K562 (cell line): ENCODE results near the gene SRSF11. TPM values are rescaled to one million over a fixed set of nuclear protein-coding genes. Genes with fewer than 3 reads are reported as not detected.

Source experiments
- ARID1B ChIP-seq: fragments of 450-650 bp; IDR thresholded peaks from 2 replicates; pipeline ENCODE4 v1.6.1; 2016; ENCODE audit warnings: antibody characterized with exemption, mild to moderate bottlenecking, inconsistent platforms
- CEBPB ChIP-seq: fragments of 450-650 bp; IDR thresholded peaks from 2 replicates; pipeline ENCODE4 v1.6.1; 2016; ENCODE audit warnings: missing genetic modification characterization, missing compliant biosample characterization
- GATA2 ChIP-seq: sonication (generic); formaldehyde crosslinking; IDR thresholded peaks from 2 replicates; pipeline ENCODE4 v1.4.0; 2020; ENCODE audit warnings: mild to moderate bottlenecking, missing genetic modification reagents
- JUND ChIP-seq, 2 experiments: IDR thresholded peaks; 2 replicates in 1 of 2; 3 replicates in 1 of 2; pipeline ENCODE4 v1.6.1; 2011; ENCODE audit warnings: borderline replicate concordance in 2 of 2, low read depth in 2 of 2, low read length in 2 of 2, improper control_type of control experiment in 1 of 2, missing biosample characterization in 1 of 2, missing genetic modification characterization in 1 of 2, missing genetic modification reagents in 1 of 2
- PBX2 ChIP-seq, 2 experiments: IDR thresholded peaks in 1 of 2; conservative IDR thresholded peaks in 1 of 2; 2 replicates each; pipeline ENCODE4 v1.6.1; 2016; ENCODE audit warnings: low read depth in 2 of 2, mild to moderate bottlenecking in 1 of 2, missing compliant biosample characterization in 1 of 2, missing genetic modification characterization in 1 of 2, moderate library complexity in 1 of 2
- SOX6 ChIP-seq: fragments of 450-650 bp; IDR thresholded peaks from 2 replicates; pipeline ENCODE4 v1.6.1; 2014; ENCODE audit warnings: mild to moderate bottlenecking
- TSHZ1 ChIP-seq: fragments of 250-450 bp; sonication (Bioruptor Pico); IDR thresholded peaks from 2 replicates; pipeline ENCODE4 v1.4.0; 2020; ENCODE audit warnings: mild to moderate bottlenecking, moderate library complexity
- ZNF655 ChIP-seq: fragments of 250-450 bp; sonication (Bioruptor Pico); IDR thresholded peaks from 2 replicates; pipeline ENCODE4 v1.5.0; 2021
- ZSCAN32 ChIP-seq: fragments of 450-650 bp; formaldehyde crosslinking; IDR thresholded peaks from 2 replicates; pipeline ENCODE4 v1.4.0; 2020; ENCODE audit warnings: mild to moderate bottlenecking, moderate library complexity
- polyA plus RNA-seq, 8 experiments: library from polyadenylated mRNA; depleted of rRNA in 4 of 8; stranded (reverse) in 5 of 8; unstranded in 3 of 8; fragments of >200 nt; fragmentation: Nextera tagmentation in 2 of 8; fragmentation: Illumina TruSeq in 1 of 8; extraction: Ambion mirVana in 2 of 8; extraction: Trizol in 1 of 8; gene quantifications; 2 replicates each; pipeline versions ENCODE4 v1.2.1 to v1.2.3, GENCODE V29; 2011 to 2014; ENCODE audit warnings: inconsistent platforms in 1 of 8, missing spikeins in 1 of 8
- total RNA-seq, 7 experiments: library from RNA; depleted of rRNA in 6 of 7; stranded (reverse); fragments of >200 nt in 6 of 7; fragmentation: Illumina TruSeq in 2 of 7; extraction: Trizol in 2 of 7; gene quantifications; 2 replicates each; pipeline versions ENCODE4 v1.2.1 to v1.2.3, GENCODE V29; 2011 to 2021; ENCODE audit warnings: low replicate concordance in 1 of 7
- TF ChIP-seq, protein P1 (sequence below), 3 experiments: fragments of 200-800 bp in 1 of 3; sonication (Bioruptor generic) in 1 of 3; sonication (generic) in 1 of 3; formaldehyde crosslinking in 1 of 3; IDR thresholded peaks; 2 replicates each; pipeline versions ENCODE4 v1.6.1 to v1.8.0; 2016 to 2022; ENCODE audit warnings: mild to moderate bottlenecking in 2 of 3, missing compliant biosample characterization in 2 of 3, missing genetic modification characterization in 2 of 3, missing genetic modification reagents in 1 of 3

Gene SRSF11
- total and polyA plus RNA-seq, 9 of the 15 experiments (the other 6 are each of a cell fraction or from before 2014, with no cell fraction given), result 76.9 to 418 (median 190) TPM

GRCh38 chr1:70220015-70220414 lies 1.2 kb upstream of the SRSF11 start (continued):
- no peak for TF ChIP-seq PBX2 (CRISPR knock-in tag; IDR thresholded peaks at IDR 0.05; ENCODE audit: low read depth)
- TF ChIP-seq PBX2 (tag; conservative IDR thresholded peaks at IDR 0.05; ENCODE audit: low read depth), result peak; percentile 93
- TF ChIP-seq, protein P1, sequence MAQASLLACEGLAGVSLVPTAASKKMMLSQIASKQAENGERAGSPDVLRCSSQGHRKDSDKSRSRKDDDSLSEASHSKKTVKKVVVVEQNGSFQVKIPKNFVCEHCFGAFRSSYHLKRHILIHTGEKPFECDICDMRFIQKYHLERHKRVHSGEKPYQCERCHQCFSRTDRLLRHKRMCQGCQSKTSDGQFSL (CRISPR knock-in tag; IDR thresholded peaks at IDR 0.05), result no peak
- TF ChIP-seq, protein P1 (tag; IDR thresholded peaks at IDR 0.05), result no peak
- TF ChIP-seq CEBPB (tag), result no peak
- peak; percentile 86 for TF ChIP-seq TSHZ1 (CRISPR knock-in tag)
- no peak for TF ChIP-seq JUND (IDR thresholded peaks at IDR 0.05; ENCODE audit: borderline replicate concordance, low read depth, low read length)
- peak; percentile 26; the same call in 1 of the 3 replicates for TF ChIP-seq JUND (tag; IDR thresholded peaks at IDR 0.05; ENCODE audit: borderline replicate concordance, low read depth, low read length)
- peak; percentile 64 for TF ChIP-seq GATA2
- TF ChIP-seq ZSCAN32, result no peak
- TF ChIP-seq ZNF655, result no peak
- peak; percentile 41; the same call in 1 of the 2 replicates for TF ChIP-seq ARID1B
- TF ChIP-seq SOX6, result 0 out of 2 replicates have a peak, but pooled peaks have one; percentile 18
